ENCODE measurements around the gene HNRNPD.
"Not testable (repeated sequence)": the region's sequence is repeated elsewhere in the genome, so short reads cannot be mapped to it uniquely, and the experiment has no call there.

HNRNPD gene

GRCh38 chr4:82373816-82374625 lies at the start of gene HNRNPD:
TSS of gene HNRNPD (minus strand) at chr4:82373991. CDS start at chr4:82373678, 313 bp downstream.
- peak; percentile 97 to 98 (median 98) for DNase-seq

GRCh38 chr4:82422616-82423015 lies 48.8 kb upstream of the HNRNPD start:
- no peak for DNase-seq

GRCh38 chr4:82421796-82422560 lies 48.2 kb upstream of the HNRNPD start:
- DNase-seq = no peak

GRCh38 chr4:82419451-82419850 lies 45.7 kb upstream of the HNRNPD start:
- DNase-seq = peak in 2 of 3 donors; percentile 21 to 30

- no peak for DNase-seq
Measured at GRCh38 chr4:82415922-82416365, 42.2 kb upstream of the HNRNPD start.

GRCh38 chr4:82415061-82415460 lies 41.3 kb upstream of the HNRNPD start:
- not testable (repeated sequence) for DNase-seq

- DNase-seq = no peak
Measured at GRCh38 chr4:82403725-82404124, 29.9 kb upstream of the HNRNPD start.

GRCh38 chr4:82402196-82402775 lies 28.5 kb upstream of the HNRNPD start:
- no peak for DNase-seq

- no peak for DNase-seq
Measured at GRCh38 chr4:82401600-82401999, 27.8 kb upstream of the HNRNPD start.

GRCh38 chr4:82398263-82398662 lies 24.5 kb upstream of the HNRNPD start:
- no peak for DNase-seq

GRCh38 chr4:82397527-82397926 lies 23.7 kb upstream of the HNRNPD start:
- DNase-seq = no peak

- DNase-seq = no peak
Measured at GRCh38 chr4:82394896-82395295, 21.1 kb upstream of the HNRNPD start.

- DNase-seq = not testable (repeated sequence)
Measured at GRCh38 chr4:82390061-82390460, 16.3 kb upstream of the HNRNPD start.

GRCh38 chr4:82388405-82388804 lies 14.6 kb upstream of the HNRNPD start:
- DNase-seq = no peak

GRCh38 chr4:82386312-82386711 lies 12.5 kb upstream of the HNRNPD start:
- not testable (repeated sequence) for DNase-seq

- peak; percentile 22 to 30 (median 22) for DNase-seq
Measured at GRCh38 chr4:82382751-82383150, 9.0 kb upstream of the HNRNPD start.

GRCh38 chr4:82381661-82382296 lies 8.0 kb upstream of the HNRNPD start:
- peak; percentile 66 to 80 (median 77) for DNase-seq

- DNase-seq = no peak
Measured at GRCh38 chr4:82381235-82381634, 7.4 kb upstream of the HNRNPD start.

- no peak for DNase-seq
Measured at GRCh38 chr4:82380831-82381230, 7.0 kb upstream of the HNRNPD start.

- no peak for DNase-seq
Measured at GRCh38 chr4:82380344-82380743, 6.6 kb upstream of the HNRNPD start.

GRCh38 chr4:82376109-82376508 lies 2.3 kb upstream of the HNRNPD start:
- DNase-seq = no peak

- no peak for DNase-seq
Measured at GRCh38 chr4:82373486-82373815, 340 bp downstream of the HNRNPD start.

All from suppressor macrophage treated with lipopolysaccharide for 1 hour (primary cell).